Suppressor macrophage treated with lipopolysaccharide for 4 hours (primary cell): ENCODE results near the gene ZBTB4.

Source experiments
- DNase-seq: peaks from one replicate; pipeline ENCODE4 v3.0.0-alpha.2; 2020

ZBTB4 gene

GRCh38 chr17:7467498-7467897 is 11.9 kb downstream of the ZBTB4 start:
- DNase-seq = no peak

- DNase-seq = peak; percentile 80
Observed at GRCh38 chr17:7466639-7467341, 12.6 kb downstream of the ZBTB4 start.

- DNase-seq = no peak
Observed at GRCh38 chr17:7466318-7466638, 13.2 kb downstream of the ZBTB4 start.

- no peak for DNase-seq
Observed at GRCh38 chr17:7465597-7466275, 13.7 kb downstream of the ZBTB4 start.

- no peak for DNase-seq
Observed at GRCh38 chr17:7464081-7464480, 15.3 kb downstream of the ZBTB4 start.

GRCh38 chr17:7463372-7463846 is 16.0 kb downstream of the ZBTB4 start:
- DNase-seq = no peak

- DNase-seq = no peak
Observed at GRCh38 chr17:7462474-7463371, 16.7 kb downstream of the ZBTB4 start.

- no peak for DNase-seq
Observed at GRCh38 chr17:7460850-7461660, 18.4 kb downstream of the ZBTB4 start.

- no peak for DNase-seq
Observed at GRCh38 chr17:7459961-7460545, 19.4 kb downstream of the ZBTB4 start.

- DNase-seq = no peak
Observed at GRCh38 chr17:7448461-7448860, 31.0 kb downstream of the ZBTB4 start.

GRCh38 chr17:7445619-7445968 is 33.8 kb downstream of the ZBTB4 start:
- DNase-seq = no peak

GRCh38 chr17:7444682-7445618 is 34.5 kb downstream of the ZBTB4 start, which contains the start of gene CHRNB1:
TSS of gene CHRNB1 (plus strand) at chr17:7445061. CDS start at chr17:7445128, 67 bp downstream.
- DNase-seq = peak; percentile 84

GRCh38 chr17:7443499-7444485 is 35.6 kb downstream of the ZBTB4 start:
- no peak for DNase-seq

GRCh38 chr17:7442142-7442541 is 37.3 kb downstream of the ZBTB4 start:
- DNase-seq = no peak

- no peak for DNase-seq
Observed at GRCh38 chr17:7441266-7441665, 38.2 kb downstream of the ZBTB4 start.

- peak; percentile 24 for DNase-seq
Observed at GRCh38 chr17:7440834-7441195, 38.6 kb downstream of the ZBTB4 start.

GRCh38 chr17:7440113-7440833 is 39.2 kb downstream of the ZBTB4 start:
- peak; percentile 54 for DNase-seq

- DNase-seq = no peak
Observed at GRCh38 chr17:7439462-7440112, 39.8 kb downstream of the ZBTB4 start, which contains the start of gene FGF11. TSS of gene FGF11 (plus strand) at chr17:7439512. CDS start at chr17:7439621, 109 bp downstream.
